Activated CD8-positive, alpha-beta memory T cell treated with anti-CD3 and anti-CD28 coated beads, Interleukin-2, amount 50 U/mL, for 48 hours (primary cell): Measurements from ENCODE around the gene PTX3.

ENCODE experiments used
- DNase-seq: peaks from one replicate; pipeline ENCODE4 v3.0.0-alpha.2; 2020

PTX3 gene

DNA sequence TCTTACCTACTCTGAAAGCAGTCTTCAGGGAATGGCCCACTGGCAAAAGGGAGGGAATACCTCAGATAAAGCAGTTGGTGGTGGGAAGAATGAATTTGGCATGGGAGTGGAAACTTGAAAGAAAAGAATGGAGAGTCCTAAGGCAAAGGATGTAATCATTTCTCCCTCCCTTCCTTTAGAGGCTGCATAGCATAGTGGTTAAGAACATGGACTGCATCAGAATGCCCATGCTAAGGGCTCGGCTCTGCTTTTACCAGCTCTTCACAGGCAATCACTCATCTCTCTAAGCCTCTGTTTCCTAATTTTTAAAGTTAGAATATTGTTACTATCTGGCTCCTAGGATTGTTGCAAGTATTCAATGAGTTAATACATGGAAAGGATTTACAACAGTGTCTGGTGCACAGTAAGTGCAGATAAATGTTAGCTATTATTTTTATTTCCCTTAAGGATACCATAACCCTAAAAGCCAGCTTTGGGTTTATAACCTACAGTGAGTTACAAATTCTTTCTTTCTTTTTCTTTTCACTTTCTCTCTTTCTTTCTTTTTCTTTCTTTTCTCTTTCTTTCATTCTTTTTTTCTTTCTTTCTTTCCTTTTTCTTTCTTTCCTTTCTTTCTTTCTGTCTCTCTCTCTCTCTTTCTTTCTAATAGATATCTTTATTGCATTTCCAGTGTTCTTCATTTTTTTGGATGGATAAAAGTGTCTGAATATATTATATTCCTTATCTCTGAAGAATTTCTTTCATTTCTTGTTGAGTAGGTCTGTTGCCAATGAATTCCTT, 43.0 kb downstream of the PTX3 start:
- DNase-seq, result no peak

GRCh38 chr3:157487339-157487738, 50.7 kb downstream of the PTX3 start:
- DNase-seq, result no peak

GRCh38 chr3:157488144-157488543, 51.5 kb downstream of the PTX3 start:
- no peak for DNase-seq

DNA sequence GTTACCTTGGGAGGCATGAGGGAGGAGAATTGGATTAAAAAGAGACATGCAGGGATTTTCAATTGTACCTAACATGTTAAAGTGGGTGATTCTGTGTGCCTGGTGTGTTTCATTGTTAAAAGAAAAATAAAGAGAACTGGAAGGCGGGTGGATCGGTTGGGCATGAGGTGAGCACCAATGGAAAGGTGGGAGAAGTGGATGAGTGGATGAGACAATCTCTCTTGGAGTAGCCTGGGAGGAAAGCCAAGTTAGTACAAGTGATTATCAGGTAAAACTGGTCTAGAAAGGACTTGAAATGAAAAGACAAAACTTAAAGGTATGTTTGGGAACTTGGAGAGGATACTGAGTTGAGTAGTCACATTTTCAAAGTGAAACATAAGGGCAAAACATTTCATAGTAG, 54.5 kb downstream of the PTX3 start:
- DNase-seq, result no peak
